ENCODE results near the gene RRAD. TPM values are rescaled to one million over a fixed set of nuclear protein-coding genes. Genes with fewer than 3 reads are reported as not detected.

The RRAD gene
- total RNA-seq, 1 donor from 2014 or later = 12.1 TPM

DNA sequence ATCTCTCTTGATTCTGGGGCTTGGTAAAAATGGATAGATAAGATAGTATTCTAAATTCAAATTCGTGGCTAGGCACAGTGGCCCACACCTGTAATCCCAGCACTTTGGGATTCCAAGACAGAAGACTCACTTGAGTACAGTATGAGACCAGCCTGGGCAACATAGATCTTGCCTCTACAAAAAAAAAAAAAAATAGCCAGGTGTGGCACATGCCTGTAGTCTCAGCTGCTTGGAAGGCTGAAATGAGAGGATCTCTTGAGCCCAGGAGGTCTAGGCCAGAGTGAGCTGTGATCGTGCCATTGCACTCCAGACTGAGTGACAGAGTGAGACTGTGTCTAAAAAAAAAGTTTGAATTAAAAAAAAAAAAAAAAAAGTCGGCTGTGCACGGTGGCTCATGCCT, 35.7 kb downstream of the RRAD start:
- H3K36me3 ChIP-seq (ENCODE audit: insufficient read depth, low read length) = peaks cover 9% of the 10 kb centered on the region
- DNase-seq (ENCODE audit: low read depth) = no peak
- FAIRE-seq = no peak
- H3K27me3 Mint-ChIP-seq (ENCODE audit: low read depth, unreplicated experiment) = peaks cover under 1% of the 10 kb centered on the region
- H3K27ac ChIP-seq (ENCODE audit: low read depth, low read length) = no peak overlapping the region
- H3K4me1 Mint-ChIP-seq (ENCODE audit: low read depth, unreplicated experiment) = peaks cover 15% of the 10 kb centered on the region
- no peak overlapping the region for H2AFZ ChIP-seq (ENCODE audit: low read depth, low read length)
- no peak overlapping the region for H3K27ac Mint-ChIP-seq (ENCODE audit: unreplicated experiment)
- H3K4me3 Mint-ChIP-seq (ENCODE audit: unreplicated experiment) = no peak overlapping the region
- TF ChIP-seq EZH2 (IDR thresholded peaks at IDR 0.05; ENCODE audit: insufficient read depth, low read length) = no peak
- TF ChIP-seq, protein P1, sequence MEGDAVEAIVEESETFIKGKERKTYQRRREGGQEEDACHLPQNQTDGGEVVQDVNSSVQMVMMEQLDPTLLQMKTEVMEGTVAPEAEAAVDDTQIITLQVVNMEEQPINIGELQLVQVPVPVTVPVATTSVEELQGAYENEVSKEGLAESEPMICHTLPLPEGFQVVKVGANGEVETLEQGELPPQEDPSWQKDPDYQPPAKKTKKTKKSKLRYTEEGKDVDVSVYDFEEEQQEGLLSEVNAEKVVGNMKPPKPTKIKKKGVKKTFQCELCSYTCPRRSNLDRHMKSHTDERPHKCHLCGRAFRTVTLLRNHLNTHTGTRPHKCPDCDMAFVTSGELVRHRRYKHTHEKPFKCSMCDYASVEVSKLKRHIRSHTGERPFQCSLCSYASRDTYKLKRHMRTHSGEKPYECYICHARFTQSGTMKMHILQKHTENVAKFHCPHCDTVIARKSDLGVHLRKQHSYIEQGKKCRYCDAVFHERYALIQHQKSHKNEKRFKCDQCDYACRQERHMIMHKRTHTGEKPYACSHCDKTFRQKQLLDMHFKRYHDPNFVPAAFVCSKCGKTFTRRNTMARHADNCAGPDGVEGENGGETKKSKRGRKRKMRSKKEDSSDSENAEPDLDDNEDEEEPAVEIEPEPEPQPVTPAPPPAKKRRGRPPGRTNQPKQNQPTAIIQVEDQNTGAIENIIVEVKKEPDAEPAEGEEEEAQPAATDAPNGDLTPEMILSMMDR (IDR thresholded peaks at IDR 0.05; ENCODE audit: insufficient read depth, low read depth, low read length) = no peak
- no peak overlapping the region for H3K4me3 ChIP-seq (ENCODE audit: insufficient read depth, low read depth, low read length)
- H3K9me3 Mint-ChIP-seq (ENCODE audit: unreplicated experiment) = no peaks in the 10 kb centered on the region
- no peak overlapping the region for H3K4me2 ChIP-seq (ENCODE audit: low read length)
- no peak overlapping the region for H3K9ac ChIP-seq (ENCODE audit: low read length)
- H3K4me1 ChIP-seq (ENCODE audit: insufficient read depth, low read length) = peaks cover 3% of the 10 kb centered on the region
- H3K9me3 ChIP-seq (ENCODE audit: insufficient read depth, low read depth, low read length) = no peaks in the 10 kb centered on the region
- H4K20me1 ChIP-seq (ENCODE audit: insufficient read depth, low read length) = peaks cover 39% of the 10 kb centered on the region
- H3K27me3 ChIP-seq (ENCODE audit: insufficient read depth, low read length) = no peaks in the 10 kb centered on the region
- H3K36me3 Mint-ChIP-seq (ENCODE audit: low read depth, unreplicated experiment) = peaks cover 11% of the 10 kb centered on the region
- peaks cover 6% of the 10 kb centered on the region for H3K79me2 ChIP-seq (ENCODE audit: insufficient read depth, low read length)

DNA sequence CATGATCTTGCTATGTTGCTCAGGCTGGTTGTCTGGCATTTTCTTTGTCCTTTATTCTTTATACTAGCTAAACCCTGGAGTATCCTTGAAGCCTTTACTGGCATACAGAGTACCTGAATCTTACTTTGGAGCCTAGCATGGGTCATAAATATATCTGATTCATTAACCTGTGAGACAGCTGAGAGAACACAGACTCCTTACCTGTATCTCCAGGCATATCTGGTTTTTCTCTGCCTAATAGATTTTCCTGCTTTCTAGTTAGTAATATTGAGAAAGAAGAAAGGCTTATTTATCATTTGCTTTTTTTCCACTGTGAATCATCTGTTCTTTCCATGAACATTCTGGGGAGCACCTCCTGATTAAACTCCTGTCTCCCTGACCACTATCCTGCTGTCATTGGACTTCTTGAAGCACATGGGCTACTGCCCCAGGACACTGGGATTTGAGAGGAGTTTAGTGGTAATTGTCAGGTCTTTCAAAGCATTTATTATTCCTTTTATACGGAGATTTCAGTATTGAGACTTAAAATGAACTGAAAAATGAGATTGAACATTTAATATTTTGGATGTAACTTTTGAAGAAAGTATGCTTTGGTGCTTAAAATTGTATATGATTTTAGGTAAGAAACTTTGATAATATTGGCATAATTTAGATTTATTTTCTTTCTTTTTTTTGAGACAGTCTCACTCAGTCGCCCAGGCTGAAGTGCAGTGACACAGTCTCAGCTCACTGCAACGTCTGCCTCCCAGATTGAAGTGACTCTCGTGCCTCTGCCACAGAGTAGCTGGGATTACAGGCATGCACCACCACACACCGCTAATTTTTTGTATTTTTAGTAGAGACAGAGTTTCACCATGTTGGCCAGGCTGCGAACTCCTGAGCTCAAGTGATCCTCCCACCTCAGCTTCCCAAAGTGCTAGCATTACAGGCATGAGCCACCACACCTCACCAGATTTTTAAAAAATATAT, 36.4 kb downstream of the RRAD start:
- peaks cover 15% of the 10 kb centered on the region for H3K4me1 Mint-ChIP-seq (ENCODE audit: low read depth, unreplicated experiment)
- H4K20me1 ChIP-seq (ENCODE audit: insufficient read depth, low read length) = peaks cover 44% of the 10 kb centered on the region
- no peak for DNase-seq (ENCODE audit: low read depth)
- H3K27ac Mint-ChIP-seq (ENCODE audit: unreplicated experiment) = no peak overlapping the region
- peaks cover 6% of the 10 kb centered on the region for H3K79me2 ChIP-seq (ENCODE audit: insufficient read depth, low read length)
- H3K36me3 Mint-ChIP-seq (ENCODE audit: low read depth, unreplicated experiment) = peaks cover 13% of the 10 kb centered on the region
- H3K4me1 ChIP-seq (ENCODE audit: insufficient read depth, low read length) = peaks cover 3% of the 10 kb centered on the region
- H3K36me3 ChIP-seq (ENCODE audit: insufficient read depth, low read length) = peaks cover 14% of the 10 kb centered on the region
- no peaks in the 10 kb centered on the region for H3K9me3 ChIP-seq (ENCODE audit: insufficient read depth, low read depth, low read length)
- TF ChIP-seq EZH2 (IDR thresholded peaks at IDR 0.05; ENCODE audit: insufficient read depth, low read length) = no peak
- H3K4me3 ChIP-seq (ENCODE audit: insufficient read depth, low read depth, low read length) = no peak overlapping the region
- FAIRE-seq = no peak
- H3K9me3 Mint-ChIP-seq (ENCODE audit: unreplicated experiment) = no peaks in the 10 kb centered on the region
- H3K4me3 Mint-ChIP-seq (ENCODE audit: unreplicated experiment) = no peak overlapping the region
- no peaks in the 10 kb centered on the region for H3K27me3 ChIP-seq (ENCODE audit: insufficient read depth, low read length)
- no peak overlapping the region for H3K27ac ChIP-seq (ENCODE audit: low read depth, low read length)
- no peak overlapping the region for H3K4me2 ChIP-seq (ENCODE audit: low read length)
- no peak overlapping the region for H3K9ac ChIP-seq (ENCODE audit: low read length)
- H2AFZ ChIP-seq (ENCODE audit: low read depth, low read length) = no peak overlapping the region
- no peaks in the 10 kb centered on the region for H3K27me3 Mint-ChIP-seq (ENCODE audit: low read depth, unreplicated experiment)

DNA sequence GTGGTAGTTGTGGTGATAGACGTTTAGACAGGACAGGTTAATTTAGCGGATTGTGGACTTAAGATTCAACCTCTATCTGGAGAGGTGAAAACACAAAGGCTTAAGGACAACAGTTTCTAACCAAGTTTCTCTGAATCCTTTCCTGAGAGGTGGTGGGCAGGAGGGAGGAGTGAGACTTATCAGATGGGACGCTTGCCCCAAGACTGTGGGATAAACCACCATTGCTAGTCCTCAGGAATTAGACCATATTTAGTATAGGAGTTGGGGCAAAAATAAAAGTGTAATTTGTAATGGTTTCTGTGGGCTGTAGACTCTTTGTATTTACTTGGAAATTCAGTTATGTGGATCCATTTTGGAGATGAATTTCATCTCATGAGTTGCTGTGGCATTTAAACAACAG, 38.4 kb downstream of the RRAD start:
- no peaks in the 10 kb centered on the region for H3K9me3 Mint-ChIP-seq (ENCODE audit: unreplicated experiment)
- H3K4me3 ChIP-seq (ENCODE audit: insufficient read depth, low read depth, low read length) = no peak overlapping the region
- H3K4me3 Mint-ChIP-seq (ENCODE audit: unreplicated experiment) = no peak overlapping the region
- H3K9me3 ChIP-seq (ENCODE audit: insufficient read depth, low read depth, low read length) = no peaks in the 10 kb centered on the region
- H3K79me2 ChIP-seq (ENCODE audit: insufficient read depth, low read length) = peaks cover 13% of the 10 kb centered on the region
- peak; percentile 80 for DNase-seq (ENCODE audit: low read depth)
- H4K20me1 ChIP-seq (ENCODE audit: insufficient read depth, low read length) = peaks cover 48% of the 10 kb centered on the region
- no peak overlapping the region for H3K27ac ChIP-seq (ENCODE audit: low read depth, low read length)
- H3K36me3 ChIP-seq (ENCODE audit: insufficient read depth, low read length) = peaks cover 14% of the 10 kb centered on the region
- peaks cover 15% of the 10 kb centered on the region for H3K4me1 Mint-ChIP-seq (ENCODE audit: low read depth, unreplicated experiment)
- no peak for TF ChIP-seq EZH2 (IDR thresholded peaks at IDR 0.05; ENCODE audit: insufficient read depth, low read length)
- TF ChIP-seq, protein P1 (IDR thresholded peaks at IDR 0.05; ENCODE audit: insufficient read depth, low read depth, low read length) = no peak
- no peak overlapping the region for H3K27ac Mint-ChIP-seq (ENCODE audit: unreplicated experiment)
- peaks cover 3% of the 10 kb centered on the region for H3K4me1 ChIP-seq (ENCODE audit: insufficient read depth, low read length)
- no peaks in the 10 kb centered on the region for H3K27me3 ChIP-seq (ENCODE audit: insufficient read depth, low read length)
- H3K9ac ChIP-seq (ENCODE audit: low read length) = no peak overlapping the region
- peaks cover 13% of the 10 kb centered on the region for H3K36me3 Mint-ChIP-seq (ENCODE audit: low read depth, unreplicated experiment)
- FAIRE-seq = no peak
- no peaks in the 10 kb centered on the region for H3K27me3 Mint-ChIP-seq (ENCODE audit: low read depth, unreplicated experiment)
- no peak overlapping the region for H2AFZ ChIP-seq (ENCODE audit: low read depth, low read length)
- peak overlapping the region; percentile 26 for H3K4me2 ChIP-seq (ENCODE audit: low read length)

Measured in astrocyte (in vitro differentiated cells and primary cell).